Iris pigment epithelial cell (primary cell): ENCODE results near the gene WDR26.
"Not testable (repeated sequence)": the region's sequence is repeated elsewhere in the genome, so short reads cannot be mapped to it uniquely, and the experiment has no call there.

Source experiments
- DNase-seq: peaks from one replicate; pipeline ENCODE4 v3.0.0-alpha.2; 2011; ENCODE audit warnings: low read depth

The WDR26 gene

GRCh38 chr1:224392411-224393249 lies 42.0 kb downstream of the WDR26 start:
- DNase-seq, result peak; percentile 50

- DNase-seq, result no peak
Observed at GRCh38 chr1:224390517-224390916, 44.1 kb downstream of the WDR26 start.

- DNase-seq, result no peak
Observed at GRCh38 chr1:224387943-224388342, 46.7 kb downstream of the WDR26 start.

- DNase-seq, result no peak
Observed at GRCh38 chr1:224387302-224387912, 47.2 kb downstream of the WDR26 start.

- DNase-seq, result no peak
Observed at GRCh38 chr1:224383218-224383617, 51.4 kb downstream of the WDR26 start.

GRCh38 chr1:224381880-224382548 lies 52.6 kb downstream of the WDR26 start:
- no peak for DNase-seq

- DNase-seq, result peak; percentile 29
Observed at GRCh38 chr1:224380003-224380402, 54.6 kb downstream of the WDR26 start.

GRCh38 chr1:224378855-224379631 lies 55.6 kb downstream of the WDR26 start:
- no peak for DNase-seq

- peak; percentile 90 for DNase-seq
Observed at GRCh38 chr1:224377676-224378006, 57.0 kb downstream of the WDR26 start.

- no peak for DNase-seq
Observed at GRCh38 chr1:224375059-224375458, 59.5 kb downstream of the WDR26 start.

GRCh38 chr1:224373008-224373590 lies 61.5 kb downstream of the WDR26 start:
- no peak for DNase-seq

- peak; percentile 51 for DNase-seq
Observed at GRCh38 chr1:224368409-224368808, 66.2 kb downstream of the WDR26 start.

GRCh38 chr1:224359207-224359606 lies 75.4 kb downstream of the WDR26 start:
- DNase-seq, result no peak

GRCh38 chr1:224358237-224358636 lies 76.4 kb downstream of the WDR26 start:
- DNase-seq, result no peak

- peak; percentile 83 for DNase-seq
Observed at GRCh38 chr1:224357626-224358124, 76.9 kb downstream of the WDR26 start.

- peak; percentile 97 for DNase-seq
Observed at GRCh38 chr1:224356685-224357625, 77.6 kb downstream of the WDR26 start, which contains the start of gene CNIH4. Gene CNIH4 (plus strand): TSS chr1:224356879. CDS start chr1:224356925, 46 bp downstream.

GRCh38 chr1:224353975-224354925 lies 80.3 kb downstream of the WDR26 start:
- DNase-seq, result no peak

GRCh38 chr1:224352436-224353085 lies 82.0 kb downstream of the WDR26 start:
- not testable (repeated sequence) for DNase-seq

- DNase-seq, result not testable (repeated sequence)
Observed at GRCh38 chr1:224349716-224350115, 84.9 kb downstream of the WDR26 start.
